NB4 (cell line): ENCODE results near the gene EXD3.

ENCODE experiments used
- DNase-seq: peaks from one replicate; pipeline ENCODE4 v3.0.0; 2010; ENCODE audit warnings: low read depth
- H3K4me3 ChIP-seq: one replicate; pipeline ENCODE4 v1.5.1; 2011; ENCODE audit warnings: mild to moderate bottlenecking, low read depth, low read length, moderate library complexity
- MYC ChIP-seq: IDR thresholded peaks from 2 replicates; pipeline ENCODE4 v1.6.1; 2011; ENCODE audit warnings: low read depth, low read length
- POLR2A ChIP-seq: IDR thresholded peaks from 2 replicates; pipeline ENCODE4 v1.6.1; 2011; ENCODE audit warnings: mild to moderate bottlenecking; ENCODE audit not compliant: insufficient read length; ENCODE audit errors: extremely low read depth
- TF ChIP-seq, protein P1 (sequence below): IDR thresholded peaks from 2 replicates; pipeline ENCODE4 v1.6.1; 2011; ENCODE audit warnings: low read depth, low read length
- TF ChIP-seq, protein P2 (sequence below): IDR thresholded peaks from one replicate; pipeline ENCODE4 v1.5.1; 2012; ENCODE audit warnings: low read depth, low read length

Gene EXD3

DNA sequence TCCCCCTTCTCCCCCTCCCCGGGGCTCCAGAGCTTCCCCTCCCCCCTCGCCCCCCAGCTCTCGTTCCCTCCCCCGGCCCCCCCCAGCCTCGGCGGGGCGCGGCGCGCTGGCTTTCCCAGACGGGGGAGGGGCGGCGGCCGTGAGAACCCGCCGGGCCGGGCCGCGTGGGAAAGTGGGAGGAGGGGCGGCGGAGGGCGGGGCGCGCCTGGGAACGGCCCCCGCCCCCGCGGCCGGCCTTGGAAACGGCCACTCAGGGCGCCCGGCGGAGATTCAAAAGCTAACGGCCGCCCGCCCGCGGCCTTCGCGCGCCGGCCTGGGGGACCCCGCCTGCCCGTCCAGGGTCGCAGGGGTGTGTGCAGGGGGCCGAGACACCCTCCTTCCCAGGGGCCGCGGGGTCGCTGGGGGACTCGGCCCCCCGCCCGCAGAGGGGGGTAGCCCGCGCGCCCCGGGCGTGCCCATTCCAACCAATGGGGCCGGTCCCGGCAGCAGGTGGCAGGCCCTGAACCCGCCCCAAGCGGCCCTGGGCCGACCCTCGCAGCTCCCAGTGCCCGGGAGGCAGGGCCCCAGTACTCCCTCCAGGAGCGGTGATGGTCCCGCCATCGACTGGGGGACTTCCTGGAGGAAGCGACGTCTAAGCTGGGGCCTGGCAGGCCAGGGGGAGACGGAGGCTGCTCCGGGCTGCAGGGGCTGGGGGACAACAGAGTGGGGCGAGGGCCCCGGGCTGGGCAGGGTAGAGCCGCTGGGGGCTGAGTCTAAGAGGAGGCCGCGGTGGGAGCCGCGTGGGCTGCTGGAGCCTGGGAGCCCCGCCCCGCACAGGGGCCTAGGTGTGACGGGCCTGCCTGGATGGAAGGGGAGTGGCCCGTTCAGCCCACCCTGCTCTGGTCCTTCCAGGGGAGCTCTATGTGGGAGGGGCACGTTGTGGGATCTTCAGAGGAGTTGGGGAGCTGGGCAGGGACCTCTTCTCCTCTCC, 106.7 kb downstream of the EXD3 start:
- no peak for DNase-seq
- H3K4me3 ChIP-seq: no peak overlapping the region
- TF ChIP-seq MYC (no peak), POLR2A (no peak)
- TF ChIP-seq, protein P1, sequence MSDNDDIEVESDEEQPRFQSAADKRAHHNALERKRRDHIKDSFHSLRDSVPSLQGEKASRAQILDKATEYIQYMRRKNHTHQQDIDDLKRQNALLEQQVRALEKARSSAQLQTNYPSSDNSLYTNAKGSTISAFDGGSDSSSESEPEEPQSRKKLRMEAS: no peak
- TF ChIP-seq, protein P2, sequence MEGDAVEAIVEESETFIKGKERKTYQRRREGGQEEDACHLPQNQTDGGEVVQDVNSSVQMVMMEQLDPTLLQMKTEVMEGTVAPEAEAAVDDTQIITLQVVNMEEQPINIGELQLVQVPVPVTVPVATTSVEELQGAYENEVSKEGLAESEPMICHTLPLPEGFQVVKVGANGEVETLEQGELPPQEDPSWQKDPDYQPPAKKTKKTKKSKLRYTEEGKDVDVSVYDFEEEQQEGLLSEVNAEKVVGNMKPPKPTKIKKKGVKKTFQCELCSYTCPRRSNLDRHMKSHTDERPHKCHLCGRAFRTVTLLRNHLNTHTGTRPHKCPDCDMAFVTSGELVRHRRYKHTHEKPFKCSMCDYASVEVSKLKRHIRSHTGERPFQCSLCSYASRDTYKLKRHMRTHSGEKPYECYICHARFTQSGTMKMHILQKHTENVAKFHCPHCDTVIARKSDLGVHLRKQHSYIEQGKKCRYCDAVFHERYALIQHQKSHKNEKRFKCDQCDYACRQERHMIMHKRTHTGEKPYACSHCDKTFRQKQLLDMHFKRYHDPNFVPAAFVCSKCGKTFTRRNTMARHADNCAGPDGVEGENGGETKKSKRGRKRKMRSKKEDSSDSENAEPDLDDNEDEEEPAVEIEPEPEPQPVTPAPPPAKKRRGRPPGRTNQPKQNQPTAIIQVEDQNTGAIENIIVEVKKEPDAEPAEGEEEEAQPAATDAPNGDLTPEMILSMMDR: no peak

DNA sequence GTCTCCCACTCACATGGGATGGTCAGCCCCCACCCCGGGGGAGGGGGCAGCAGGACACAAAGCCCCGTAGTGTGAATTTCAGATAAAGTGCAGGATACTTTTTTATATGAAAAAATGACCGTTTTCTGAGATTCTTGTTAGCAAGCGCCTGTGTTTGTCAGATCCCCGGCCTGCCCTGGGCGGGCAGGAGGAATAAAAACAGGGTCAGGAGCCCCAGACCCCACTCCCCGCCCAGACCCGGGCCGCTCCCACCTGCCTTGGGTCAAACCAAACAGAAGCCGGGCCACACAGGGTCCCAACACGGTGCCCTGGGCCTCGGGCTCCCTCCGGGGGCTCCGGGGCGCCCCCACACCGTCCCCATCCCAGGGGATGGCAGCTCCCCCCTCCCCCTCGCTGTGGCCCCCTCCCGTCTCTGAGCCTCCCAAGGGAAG, 107.4 kb downstream of the EXD3 start:
- TF ChIP-seq POLR2A: no peak
- TF ChIP-seq, protein P2: no peak
- TF ChIP-seq MYC: no peak
- TF ChIP-seq, protein P1: no peak
- DNase-seq: no peak
- no peak overlapping the region for H3K4me3 ChIP-seq

DNA sequence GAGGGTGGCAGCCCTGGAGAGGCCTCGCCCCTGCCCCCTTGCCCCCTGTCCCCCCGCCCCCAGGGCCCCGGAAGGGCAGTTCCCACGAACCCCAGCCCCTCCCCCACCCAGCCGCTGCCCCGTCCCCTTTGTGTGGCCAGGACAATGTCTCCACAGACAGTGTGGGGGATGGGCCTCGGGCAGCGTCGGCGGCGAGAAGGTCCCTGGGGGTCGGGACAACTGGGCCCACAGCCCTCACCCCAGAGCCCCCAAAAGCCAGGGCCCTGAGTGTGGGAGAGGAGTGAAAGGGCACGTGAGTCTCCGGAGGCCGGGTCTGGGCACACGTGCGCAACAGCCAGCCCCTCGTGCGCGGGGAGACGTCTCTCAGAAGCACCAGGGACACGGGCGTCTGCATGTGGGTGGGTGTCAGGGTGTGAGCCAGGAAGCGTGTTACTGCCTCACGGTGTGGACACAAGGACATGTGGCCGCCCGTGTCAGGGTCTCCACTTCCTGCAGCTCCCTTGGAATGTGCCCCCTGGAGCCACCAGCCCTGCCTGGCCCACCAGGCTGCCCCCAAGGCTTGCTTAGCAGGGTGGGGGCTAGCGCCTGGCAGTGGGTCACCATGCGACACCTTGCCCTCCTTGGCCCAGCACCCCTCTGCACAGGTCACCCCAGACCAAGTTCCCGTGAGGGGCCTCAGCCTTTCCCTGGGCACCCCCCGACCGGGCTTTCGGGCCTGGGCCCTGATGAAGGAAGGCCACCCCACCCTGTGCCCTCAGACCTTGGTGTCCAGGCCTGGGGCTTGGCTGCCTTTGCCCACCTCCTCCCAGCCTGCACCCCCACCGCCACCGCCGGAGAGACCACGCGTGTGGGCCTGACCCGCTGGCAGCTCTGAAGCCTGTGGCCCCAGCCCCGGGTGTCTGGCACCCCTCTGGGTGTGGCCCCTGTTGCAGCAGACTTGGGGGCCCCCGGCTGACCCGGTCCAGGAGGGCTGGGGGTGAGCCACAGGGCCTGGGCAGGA, 108.1 kb downstream of the EXD3 start:
- TF ChIP-seq, protein P1: no peak
- TF ChIP-seq, protein P2: no peak
- no peak for TF ChIP-seq MYC
- TF ChIP-seq POLR2A: no peak
- no peak overlapping the region for H3K4me3 ChIP-seq
- DNase-seq: no peak

DNA sequence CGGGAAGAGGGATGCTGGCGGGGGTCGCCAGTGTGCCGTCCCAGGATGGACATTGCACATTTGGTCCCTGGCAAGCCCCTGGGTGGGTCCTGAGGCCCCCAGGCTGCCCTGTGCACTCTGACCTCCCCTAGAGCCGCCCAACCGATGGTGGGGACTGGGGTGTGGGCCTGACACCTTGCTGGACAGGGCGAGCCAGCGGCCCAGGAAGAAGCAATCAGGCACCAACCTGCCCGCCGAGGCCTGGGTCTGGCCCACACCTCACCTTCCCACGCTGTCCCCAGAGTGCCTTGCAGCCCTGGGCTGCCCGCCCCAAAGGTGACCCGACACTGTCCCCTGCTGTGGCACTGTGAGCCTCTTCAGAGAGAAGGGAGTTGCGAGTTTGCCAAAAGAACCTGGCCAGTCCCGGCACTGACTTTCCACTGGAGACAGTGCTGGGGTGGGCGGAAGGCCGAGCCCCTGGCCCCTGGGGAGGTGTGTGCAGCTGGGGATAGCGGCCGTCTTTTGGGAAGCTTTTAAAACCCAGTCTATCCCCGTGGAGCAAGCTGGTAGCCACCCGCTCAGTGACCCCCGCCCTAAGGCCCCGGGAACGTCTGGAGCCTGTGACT, 108.9 kb downstream of the EXD3 start:
- TF ChIP-seq, protein P2: no peak
- no peak for TF ChIP-seq MYC
- no peak for TF ChIP-seq POLR2A
- TF ChIP-seq, protein P1: no peak
- DNase-seq: no peak
- H3K4me3 ChIP-seq: no peak overlapping the region

DNA sequence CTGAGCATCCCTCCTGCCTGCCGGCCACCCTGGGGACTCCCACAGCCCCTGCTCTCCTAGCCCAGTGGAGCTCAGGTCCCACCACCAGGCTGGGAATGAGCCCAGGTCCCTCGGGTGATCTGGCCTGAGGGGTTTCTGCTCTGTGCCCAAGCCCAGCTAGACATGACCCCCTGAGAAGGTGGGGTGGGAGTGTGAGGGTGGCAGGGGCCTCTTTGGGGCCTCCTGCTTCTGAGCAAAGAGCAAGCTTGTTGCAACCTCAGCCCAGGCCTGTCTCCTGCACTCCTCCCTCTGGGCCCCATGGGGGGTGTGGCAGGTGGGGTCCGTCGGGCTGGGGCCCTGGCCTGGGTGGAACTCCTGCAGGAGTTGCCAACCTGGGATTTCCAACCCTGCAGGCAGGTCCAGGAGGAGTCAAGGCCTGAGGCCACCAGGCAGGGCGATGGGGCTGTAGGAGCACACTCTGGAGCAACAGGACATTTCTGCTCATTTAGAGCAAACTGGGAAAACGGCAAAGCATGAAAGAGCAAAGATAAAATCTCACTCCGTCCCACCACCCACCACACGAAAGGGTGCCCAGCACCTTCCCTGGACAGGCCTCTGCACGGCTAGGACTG, 109.5 kb downstream of the EXD3 start:
- no peak for DNase-seq
- TF ChIP-seq POLR2A: no peak
- TF ChIP-seq, protein P2: no peak
- TF ChIP-seq, protein P1: no peak
- TF ChIP-seq MYC: no peak
- H3K4me3 ChIP-seq: no peak overlapping the region
